ENCODE measurements around the gene CCDC171.

GRCh38 chr9:15965246-15965745, 412.5 kb downstream of the CCDC171 start:
- TF ChIP-seq CTCF (IDR thresholded peaks at IDR 0.05) (no peak), ZFX (IDR thresholded peaks at IDR 0.05; ENCODE audit: borderline replicate concordance) (no peak)

Data from 22Rv1 (cell line).